Measurements from ENCODE around the gene FAM81A.
"Not testable (repeated sequence)": the region's sequence is repeated elsewhere in the genome, so short reads cannot be mapped to it uniquely, and the experiment has no call there.

FAM81A gene

DNA sequence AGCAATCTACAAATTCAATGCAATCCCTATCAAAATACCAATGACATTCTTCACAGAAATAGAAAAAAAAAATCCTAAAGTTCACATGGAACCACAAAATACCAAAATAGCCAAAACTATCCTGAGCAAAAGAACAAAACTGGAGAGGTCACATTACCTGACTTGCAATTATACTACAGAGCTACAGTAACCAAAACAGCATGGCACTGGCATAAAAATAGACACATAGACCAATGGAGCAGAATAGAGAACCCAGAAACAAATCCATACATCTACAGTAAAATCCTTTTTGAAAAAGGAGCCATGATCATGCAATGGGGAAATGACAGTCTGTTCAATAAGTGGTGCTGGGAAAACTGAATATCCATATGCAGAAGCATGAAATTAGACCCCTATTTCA lies 51.5 kb downstream of the FAM81A start:
- H3K36me3 ChIP-seq (ENCODE audit: control insufficient read depth, insufficient read depth, low read length); H3K27me3 ChIP-seq (ENCODE audit: control insufficient read depth, insufficient read depth, low read length); H3K27ac ChIP-seq (ENCODE audit: low read depth, low read length); H3K9me3 ChIP-seq (ENCODE audit: control insufficient read depth, insufficient read depth, low read length); H3K4me3 ChIP-seq (ENCODE audit: low read depth, low read length); H3K9ac ChIP-seq (ENCODE audit: low read depth, low read length); H3K4me1 ChIP-seq (ENCODE audit: control insufficient read depth, insufficient read depth, low read length): not testable (repeated sequence)

DNA sequence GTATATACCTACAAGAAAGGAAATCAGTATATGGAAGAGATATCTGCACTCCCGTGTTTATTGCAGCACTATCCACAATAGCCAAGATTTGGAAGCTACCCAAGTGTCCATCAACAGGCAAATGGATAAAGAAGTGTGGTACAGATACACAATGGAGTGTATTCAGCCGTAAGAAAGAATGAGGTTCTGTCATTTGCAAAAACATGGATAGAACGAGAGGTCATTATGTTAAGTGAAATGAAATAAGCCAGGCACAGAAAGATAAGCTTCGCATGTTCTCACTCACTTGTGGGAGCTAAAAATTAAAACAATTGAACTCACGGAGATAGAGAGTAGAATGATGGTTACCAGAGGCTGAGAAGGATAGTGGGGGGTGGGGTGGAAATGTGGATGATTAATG lies 53.1 kb downstream of the FAM81A start:
- H3K27ac ChIP-seq (ENCODE audit: low read depth, low read length): no peak overlapping the region
- H3K4me3 ChIP-seq (ENCODE audit: low read depth, low read length): no peak overlapping the region
- H3K36me3 ChIP-seq (ENCODE audit: control insufficient read depth, insufficient read depth, low read length): no peaks in the 10 kb centered on the region
- H3K27me3 ChIP-seq (ENCODE audit: control insufficient read depth, insufficient read depth, low read length): no peaks in the 10 kb centered on the region
- H3K9me3 ChIP-seq (ENCODE audit: control insufficient read depth, insufficient read depth, low read length): no peaks in the 10 kb centered on the region
- peaks cover 7% of the 10 kb centered on the region for H3K4me1 ChIP-seq (ENCODE audit: control insufficient read depth, insufficient read depth, low read length)
- no peak overlapping the region for H3K9ac ChIP-seq (ENCODE audit: low read depth, low read length)

DNA sequence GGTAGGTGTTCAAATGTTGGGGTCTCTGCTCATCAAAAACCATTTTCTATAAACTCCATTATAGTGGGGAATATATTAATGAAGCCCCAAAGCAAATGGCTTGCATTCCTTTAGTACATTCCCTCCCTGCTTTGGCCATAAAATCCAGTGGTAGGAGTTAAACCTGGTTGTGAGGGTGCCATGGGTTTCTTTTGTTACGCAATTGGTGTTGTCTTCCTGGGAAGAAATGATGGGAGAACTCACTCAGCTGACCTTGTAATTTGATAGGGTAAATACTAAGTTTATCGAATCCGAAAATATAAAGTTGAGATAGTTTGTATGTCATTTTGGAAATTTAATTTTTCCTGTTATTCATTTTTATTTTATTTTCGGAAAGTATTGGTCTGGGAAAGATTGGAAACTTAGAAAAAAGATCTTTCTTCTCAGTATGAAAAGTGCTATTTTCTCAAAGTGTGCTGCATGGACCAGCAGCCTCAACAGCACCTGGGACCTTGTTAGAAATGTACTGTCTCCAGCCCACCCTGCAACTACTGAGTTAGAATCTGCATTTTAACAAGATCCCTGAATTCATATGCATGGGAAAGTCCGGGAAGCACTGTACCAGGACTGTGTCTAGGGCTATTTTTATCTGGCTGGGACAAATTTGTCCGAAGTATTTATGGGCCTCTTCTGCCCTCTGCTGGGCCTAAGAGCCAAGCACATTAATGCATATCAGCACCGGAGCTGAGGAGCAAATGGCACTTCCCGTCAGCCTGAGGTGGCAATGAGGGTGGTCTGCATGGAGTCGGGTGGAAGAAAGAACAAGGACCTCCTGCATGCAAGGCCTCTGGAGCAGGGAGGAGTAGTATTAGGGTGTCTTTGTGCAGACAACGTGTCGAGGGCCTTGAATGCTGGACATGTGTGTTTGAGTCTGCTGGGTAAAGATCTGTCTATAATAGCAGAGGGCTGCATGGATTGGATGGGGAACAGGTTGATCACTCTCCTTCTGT lies 54.7 kb downstream of the FAM81A start:
- H3K9me3 ChIP-seq (ENCODE audit: control insufficient read depth, insufficient read depth, low read length): no peaks in the 10 kb centered on the region
- H3K27ac ChIP-seq (ENCODE audit: low read depth, low read length): no peak overlapping the region
- peaks cover 7% of the 10 kb centered on the region for H3K4me1 ChIP-seq (ENCODE audit: control insufficient read depth, insufficient read depth, low read length)
- 0 out of 2 replicates have a peak overlapping the region, but pooled peaks have one; percentile 19 for H3K4me3 ChIP-seq (ENCODE audit: low read depth, low read length)
- no peaks in the 10 kb centered on the region for H3K27me3 ChIP-seq (ENCODE audit: control insufficient read depth, insufficient read depth, low read length)
- H3K36me3 ChIP-seq (ENCODE audit: control insufficient read depth, insufficient read depth, low read length): no peaks in the 10 kb centered on the region
- no peak overlapping the region for H3K9ac ChIP-seq (ENCODE audit: low read depth, low read length)

DNA sequence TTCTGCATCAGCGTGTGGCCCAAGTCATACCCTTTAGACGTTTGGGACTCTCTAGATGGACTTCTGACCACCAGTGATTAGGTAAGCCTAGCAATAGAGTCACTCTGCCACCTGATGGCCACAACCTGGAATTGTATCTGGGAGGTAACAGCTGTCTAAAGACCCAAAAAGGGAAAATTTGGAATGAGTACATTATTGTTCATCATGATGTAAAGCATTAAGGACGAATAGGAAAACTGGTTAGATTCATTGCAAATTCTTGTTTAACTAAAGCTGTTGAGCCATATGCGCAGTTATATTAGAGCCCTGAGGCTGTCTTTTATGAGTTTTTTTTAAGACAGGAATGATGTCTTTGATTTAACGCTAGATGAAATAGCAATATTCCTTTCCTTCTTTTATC lies 63.6 kb downstream of the FAM81A start:
- H3K4me1 ChIP-seq (ENCODE audit: control insufficient read depth, insufficient read depth, low read length): no peaks in the 10 kb centered on the region
- H3K9ac ChIP-seq (ENCODE audit: low read depth, low read length): no peak overlapping the region
- no peak overlapping the region for H3K4me3 ChIP-seq (ENCODE audit: low read depth, low read length)
- H3K9me3 ChIP-seq (ENCODE audit: control insufficient read depth, insufficient read depth, low read length): no peaks in the 10 kb centered on the region
- no peak overlapping the region for H3K27ac ChIP-seq (ENCODE audit: low read depth, low read length)
- H3K36me3 ChIP-seq (ENCODE audit: control insufficient read depth, insufficient read depth, low read length): no peaks in the 10 kb centered on the region
- H3K27me3 ChIP-seq (ENCODE audit: control insufficient read depth, insufficient read depth, low read length): no peaks in the 10 kb centered on the region

DNA sequence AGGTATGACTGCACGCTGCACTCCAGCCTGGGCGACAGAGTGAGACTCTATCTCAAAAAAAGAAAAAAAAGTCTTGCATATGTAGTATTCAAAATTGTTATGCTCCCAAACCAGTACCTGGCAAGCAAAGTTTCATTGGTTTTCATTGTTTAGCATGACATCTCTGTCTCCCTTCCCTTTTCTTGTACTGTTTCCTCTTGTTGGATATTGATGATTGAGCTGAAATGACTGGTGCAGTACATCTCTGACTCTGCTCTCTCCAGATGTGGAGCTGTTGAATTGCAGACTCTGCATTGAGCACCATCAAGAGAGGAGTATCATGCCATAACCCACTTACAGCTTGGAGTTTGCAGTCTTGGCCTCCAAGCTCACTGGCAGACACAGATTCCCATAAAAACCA lies 77.2 kb downstream of the FAM81A start:
- no peak overlapping the region for H3K27ac ChIP-seq (ENCODE audit: low read depth, low read length)
- no peaks in the 10 kb centered on the region for H3K27me3 ChIP-seq (ENCODE audit: control insufficient read depth, insufficient read depth, low read length)
- no peak overlapping the region for H3K9ac ChIP-seq (ENCODE audit: low read depth, low read length)
- H3K4me1 ChIP-seq (ENCODE audit: control insufficient read depth, insufficient read depth, low read length): no peaks in the 10 kb centered on the region
- no peaks in the 10 kb centered on the region for H3K9me3 ChIP-seq (ENCODE audit: control insufficient read depth, insufficient read depth, low read length)
- no peaks in the 10 kb centered on the region for H3K36me3 ChIP-seq (ENCODE audit: control insufficient read depth, insufficient read depth, low read length)
- no peak overlapping the region for H3K4me3 ChIP-seq (ENCODE audit: low read depth, low read length)

DNA sequence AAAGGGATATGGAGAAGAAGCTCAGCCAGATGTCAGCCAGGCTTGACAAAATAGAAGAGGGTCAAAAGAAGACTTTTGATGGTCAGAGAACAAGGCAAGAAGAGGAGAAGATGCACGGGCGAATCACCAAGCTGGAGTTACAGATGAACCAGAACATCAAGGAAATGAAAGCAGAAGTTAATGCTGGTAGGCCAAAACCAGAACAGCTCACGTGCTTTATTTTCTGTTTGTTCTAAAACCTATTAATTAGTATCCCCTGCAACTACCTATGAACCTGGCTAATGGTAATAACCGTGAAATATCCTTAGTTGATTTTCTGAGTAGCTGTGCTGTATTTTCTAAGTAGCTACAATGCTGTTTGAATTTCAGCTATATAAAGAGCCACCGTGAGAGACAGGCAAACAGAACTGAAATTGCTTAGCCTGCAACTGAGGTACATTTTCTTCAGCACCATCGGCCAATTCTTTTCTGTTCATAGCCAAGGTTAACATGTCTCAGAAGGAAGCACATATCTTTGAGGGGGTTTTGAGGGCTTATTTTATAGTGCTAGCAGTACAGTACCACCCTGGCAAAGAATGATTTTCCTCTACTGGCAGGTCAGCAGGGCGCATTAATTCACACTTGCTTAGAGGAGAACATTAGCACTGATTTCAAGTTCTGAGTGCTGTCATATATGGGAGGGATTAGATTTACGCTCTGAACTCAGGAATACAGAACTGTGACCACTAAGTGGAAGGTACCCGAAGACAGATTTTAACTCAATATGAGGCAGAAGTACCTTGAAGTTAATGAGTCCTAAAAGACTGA lies 78.9 kb downstream of the FAM81A start:
- H3K36me3 ChIP-seq (ENCODE audit: control insufficient read depth, insufficient read depth, low read length): no peaks in the 10 kb centered on the region
- H3K9me3 ChIP-seq (ENCODE audit: control insufficient read depth, insufficient read depth, low read length): no peaks in the 10 kb centered on the region
- no peaks in the 10 kb centered on the region for H3K27me3 ChIP-seq (ENCODE audit: control insufficient read depth, insufficient read depth, low read length)
- H3K4me1 ChIP-seq (ENCODE audit: control insufficient read depth, insufficient read depth, low read length): no peaks in the 10 kb centered on the region
- H3K27ac ChIP-seq (ENCODE audit: low read depth, low read length): no peak overlapping the region
- no peak overlapping the region for H3K9ac ChIP-seq (ENCODE audit: low read depth, low read length)
- no peak overlapping the region for H3K4me3 ChIP-seq (ENCODE audit: low read depth, low read length)

DNA sequence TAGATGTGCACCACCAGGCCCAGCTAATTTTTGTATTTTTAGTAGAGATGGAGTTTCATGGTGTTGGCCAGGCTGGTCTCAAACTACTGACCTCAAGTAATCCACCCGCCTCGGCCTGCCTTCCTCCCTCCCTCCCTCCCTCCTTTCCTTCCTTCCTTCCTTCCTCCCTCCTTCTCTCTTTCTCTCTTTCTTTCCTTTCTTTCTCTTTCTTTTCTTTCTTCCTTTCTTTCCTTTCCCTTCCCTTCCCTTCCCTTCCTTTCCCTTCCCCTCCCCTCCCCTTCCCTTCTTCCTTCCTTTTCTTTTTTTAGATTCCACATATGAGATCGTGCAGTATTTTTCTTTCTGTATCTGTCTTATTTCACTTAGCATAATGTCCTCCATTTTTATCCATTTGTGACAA lies 81.3 kb downstream of the FAM81A start:
- H3K27me3 ChIP-seq (ENCODE audit: control insufficient read depth, insufficient read depth, low read length): no peaks in the 10 kb centered on the region
- H3K4me3 ChIP-seq (ENCODE audit: low read depth, low read length): no peak overlapping the region
- no peak overlapping the region for H3K27ac ChIP-seq (ENCODE audit: low read depth, low read length)
- no peaks in the 10 kb centered on the region for H3K4me1 ChIP-seq (ENCODE audit: control insufficient read depth, insufficient read depth, low read length)
- H3K9ac ChIP-seq (ENCODE audit: low read depth, low read length): no peak overlapping the region
- no peaks in the 10 kb centered on the region for H3K9me3 ChIP-seq (ENCODE audit: control insufficient read depth, insufficient read depth, low read length)
- no peaks in the 10 kb centered on the region for H3K36me3 ChIP-seq (ENCODE audit: control insufficient read depth, insufficient read depth, low read length)

DNA sequence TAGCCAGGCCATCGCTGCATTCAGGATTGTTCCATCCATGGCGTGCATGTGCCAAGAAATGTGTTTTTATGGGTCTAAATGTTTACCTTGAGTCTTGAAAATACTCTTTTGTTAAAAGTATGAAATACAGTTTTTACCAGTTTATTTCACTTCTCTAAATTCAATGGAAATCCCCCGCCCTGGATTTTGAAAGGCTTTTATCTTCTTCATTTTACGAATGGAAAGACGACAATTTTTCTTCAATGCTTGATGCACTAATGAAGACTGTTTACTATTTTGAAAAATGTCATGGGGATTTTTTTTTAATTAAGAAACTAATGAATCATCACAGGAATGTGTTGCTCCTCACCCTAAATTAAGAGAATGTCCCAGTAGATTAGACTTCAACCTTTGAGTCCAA lies 83.5 kb downstream of the FAM81A start:
- H3K27ac ChIP-seq (ENCODE audit: low read depth, low read length): no peak overlapping the region
- H3K27me3 ChIP-seq (ENCODE audit: control insufficient read depth, insufficient read depth, low read length): no peaks in the 10 kb centered on the region
- H3K9ac ChIP-seq (ENCODE audit: low read depth, low read length): no peak overlapping the region
- no peak overlapping the region for H3K4me3 ChIP-seq (ENCODE audit: low read depth, low read length)
- no peaks in the 10 kb centered on the region for H3K4me1 ChIP-seq (ENCODE audit: control insufficient read depth, insufficient read depth, low read length)
- H3K9me3 ChIP-seq (ENCODE audit: control insufficient read depth, insufficient read depth, low read length): no peaks in the 10 kb centered on the region
- no peaks in the 10 kb centered on the region for H3K36me3 ChIP-seq (ENCODE audit: control insufficient read depth, insufficient read depth, low read length)

DNA sequence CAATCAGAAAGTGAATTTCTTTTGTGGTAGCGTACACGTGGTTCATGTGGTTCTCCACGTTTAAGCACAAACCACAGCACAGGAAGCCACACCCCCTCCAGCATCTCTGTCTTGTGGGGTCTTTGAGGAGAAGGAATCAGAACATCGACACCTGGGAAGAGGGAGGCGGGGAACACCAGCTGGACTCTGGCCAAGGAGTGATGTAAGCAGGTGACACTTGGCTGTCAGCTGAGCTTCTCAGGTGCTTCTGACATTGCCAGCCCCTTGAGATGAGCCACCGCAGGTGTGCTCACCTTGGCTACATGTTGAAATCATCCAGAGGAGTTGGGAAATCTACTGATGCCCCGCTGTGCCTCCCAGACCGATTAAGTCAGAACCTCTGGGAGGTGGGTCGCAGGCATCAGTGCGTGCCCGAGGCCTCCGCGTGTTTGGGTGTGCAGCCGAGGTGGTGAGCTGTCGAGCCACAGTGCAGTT lies 85.0 kb downstream of the FAM81A start:
- no peak overlapping the region for H3K27ac ChIP-seq (ENCODE audit: low read depth, low read length)
- H3K9ac ChIP-seq (ENCODE audit: low read depth, low read length): no peak overlapping the region

DNA sequence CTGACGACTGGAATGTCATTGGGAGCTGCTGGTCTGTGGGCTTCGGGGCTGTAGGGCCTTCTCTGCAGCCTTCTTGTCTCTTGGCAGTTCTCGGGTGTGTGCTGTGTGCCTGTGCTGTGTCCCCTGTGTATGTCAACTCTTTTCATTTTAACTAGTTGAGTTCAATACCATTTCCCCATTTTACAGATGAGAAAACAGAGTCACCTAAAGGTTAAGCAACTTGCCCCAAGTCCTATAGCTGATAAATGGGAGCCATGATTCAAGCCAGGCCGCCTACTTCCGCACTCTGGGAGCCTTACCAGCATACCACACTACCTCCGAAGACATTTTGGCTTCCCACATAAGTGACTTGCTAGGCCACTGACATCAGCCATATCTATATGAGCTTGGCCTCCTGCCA lies 85.7 kb downstream of the FAM81A start:
- Histone ChIP-seq H3K4me3 (ENCODE audit: low read depth, low read length) (no peak overlapping the region), H3K4me1 (ENCODE audit: control insufficient read depth, insufficient read depth, low read length) (no peaks in the 10 kb centered on the region), H3K27me3 (ENCODE audit: control insufficient read depth, insufficient read depth, low read length) (no peaks in the 10 kb centered on the region), H3K27ac (ENCODE audit: low read depth, low read length) (no peak overlapping the region), H3K36me3 (ENCODE audit: control insufficient read depth, insufficient read depth, low read length) (no peaks in the 10 kb centered on the region), H3K9ac (ENCODE audit: low read depth, low read length) (no peak overlapping the region), H3K9me3 (ENCODE audit: control insufficient read depth, insufficient read depth, low read length) (no peaks in the 10 kb centered on the region)

More for the DNA sequence above, 85.0 kb downstream of the FAM81A start:
- no peaks in the 10 kb centered on the region for H3K9me3 ChIP-seq (ENCODE audit: control insufficient read depth, insufficient read depth, low read length)
- no peaks in the 10 kb centered on the region for H3K4me1 ChIP-seq (ENCODE audit: control insufficient read depth, insufficient read depth, low read length)
- H3K27me3 ChIP-seq (ENCODE audit: control insufficient read depth, insufficient read depth, low read length): no peaks in the 10 kb centered on the region
- H3K36me3 ChIP-seq (ENCODE audit: control insufficient read depth, insufficient read depth, low read length): no peaks in the 10 kb centered on the region
- H3K4me3 ChIP-seq (ENCODE audit: low read depth, low read length): no peak overlapping the region

DNA sequence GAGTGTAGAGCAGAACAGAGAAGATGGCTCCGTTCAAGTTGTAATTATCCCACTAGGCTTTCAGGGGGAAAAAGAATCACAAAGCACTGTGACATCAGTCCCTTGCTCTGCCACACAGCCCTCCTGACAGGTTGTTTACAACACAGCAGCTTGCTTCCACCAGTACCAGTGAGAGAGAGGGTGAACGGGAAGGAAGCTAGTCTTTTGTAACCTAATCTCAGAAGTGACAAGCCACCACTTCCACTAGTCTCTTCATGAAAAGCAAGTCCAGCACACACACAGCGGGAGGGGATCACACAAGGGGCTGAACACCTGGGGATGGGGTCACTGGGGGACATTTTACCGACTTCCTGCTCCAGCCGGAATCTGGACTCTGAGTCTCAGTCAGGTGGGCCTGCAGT lies 86.3 kb downstream of the FAM81A start:
- no peaks in the 10 kb centered on the region for H3K27me3 ChIP-seq (ENCODE audit: control insufficient read depth, insufficient read depth, low read length)
- H3K36me3 ChIP-seq (ENCODE audit: control insufficient read depth, insufficient read depth, low read length): no peaks in the 10 kb centered on the region
- no peaks in the 10 kb centered on the region for H3K9me3 ChIP-seq (ENCODE audit: control insufficient read depth, insufficient read depth, low read length)
- H3K9ac ChIP-seq (ENCODE audit: low read depth, low read length): no peak overlapping the region
- H3K4me1 ChIP-seq (ENCODE audit: control insufficient read depth, insufficient read depth, low read length): no peaks in the 10 kb centered on the region
- no peak overlapping the region for H3K27ac ChIP-seq (ENCODE audit: low read depth, low read length)
- H3K4me3 ChIP-seq (ENCODE audit: low read depth, low read length): no peak overlapping the region

All from HUES48 (cell line).